ENCODE data around the gene KLHL13. TPM values are rescaled to one million over a fixed set of nuclear protein-coding genes. Genes with fewer than 3 reads are reported as not detected.

KLHL13 gene
- total RNA-seq, 1 experiment from 2014 or later: not detected

DNA sequence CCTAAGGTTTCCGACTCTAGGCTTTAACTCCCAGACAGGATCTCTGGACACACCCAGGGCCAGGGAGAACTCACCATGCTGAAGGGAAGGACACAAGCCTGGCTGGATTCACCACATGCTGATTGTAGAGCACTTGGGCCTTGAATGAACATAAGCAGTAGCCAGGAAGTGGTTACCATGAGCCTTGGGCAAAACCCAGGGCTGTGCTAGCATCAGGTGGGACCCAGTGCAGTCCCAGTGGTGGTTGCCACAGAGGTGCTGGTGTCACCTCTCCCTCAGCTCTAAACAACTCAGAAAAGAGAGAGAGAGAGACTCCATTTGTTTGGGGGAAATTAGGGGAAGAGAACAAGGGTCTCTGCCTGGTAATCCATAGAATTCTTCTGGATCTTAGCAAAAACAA lies 77.0 kb downstream of the KLHL13 start:
- BruUV-seq (replicated peaks): no TSS peak
- H3K4me1 ChIP-seq (replicated peaks; ENCODE audit: insufficient read depth): no peaks in the 10 kb centered on the region
- DNase-seq: no peak
- ChIA-PET CTCF (no interaction called here), POLR2A (ENCODE audit: unreplicated experiment) (no interaction called here)
- no peak overlapping the region for H3K4me3 ChIP-seq
- TF ChIP-seq, protein P1, sequence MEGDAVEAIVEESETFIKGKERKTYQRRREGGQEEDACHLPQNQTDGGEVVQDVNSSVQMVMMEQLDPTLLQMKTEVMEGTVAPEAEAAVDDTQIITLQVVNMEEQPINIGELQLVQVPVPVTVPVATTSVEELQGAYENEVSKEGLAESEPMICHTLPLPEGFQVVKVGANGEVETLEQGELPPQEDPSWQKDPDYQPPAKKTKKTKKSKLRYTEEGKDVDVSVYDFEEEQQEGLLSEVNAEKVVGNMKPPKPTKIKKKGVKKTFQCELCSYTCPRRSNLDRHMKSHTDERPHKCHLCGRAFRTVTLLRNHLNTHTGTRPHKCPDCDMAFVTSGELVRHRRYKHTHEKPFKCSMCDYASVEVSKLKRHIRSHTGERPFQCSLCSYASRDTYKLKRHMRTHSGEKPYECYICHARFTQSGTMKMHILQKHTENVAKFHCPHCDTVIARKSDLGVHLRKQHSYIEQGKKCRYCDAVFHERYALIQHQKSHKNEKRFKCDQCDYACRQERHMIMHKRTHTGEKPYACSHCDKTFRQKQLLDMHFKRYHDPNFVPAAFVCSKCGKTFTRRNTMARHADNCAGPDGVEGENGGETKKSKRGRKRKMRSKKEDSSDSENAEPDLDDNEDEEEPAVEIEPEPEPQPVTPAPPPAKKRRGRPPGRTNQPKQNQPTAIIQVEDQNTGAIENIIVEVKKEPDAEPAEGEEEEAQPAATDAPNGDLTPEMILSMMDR (conservative IDR thresholded peaks at IDR 0.05): no peak
- no peak for TF ChIP-seq EZH2 (IDR thresholded peaks at IDR 0.05; ENCODE audit: low read depth)
- intact Hi-C loops (cut with micrococcal nuclease; ENCODE audit: unreplicated experiment): no loop called here
- H3K9me3 ChIP-seq (ENCODE audit: insufficient read depth, low read depth): no peaks in the 10 kb centered on the region
- H3K79me2 ChIP-seq (ENCODE audit: low read depth): no peaks in the 10 kb centered on the region
- H3K27me3 ChIP-seq (ENCODE audit: insufficient read depth, low read depth): no peaks in the 10 kb centered on the region
- no peak overlapping the region for H2AFZ ChIP-seq
- no peaks in the 10 kb centered on the region for H3K9me2 ChIP-seq (ENCODE audit: insufficient read depth)
- no peak overlapping the region for H3K4me2 ChIP-seq
- no peak overlapping the region for H3K27ac ChIP-seq
- H3K36me3 ChIP-seq (ENCODE audit: low read depth): no peaks in the 10 kb centered on the region
- no peaks in the 10 kb centered on the region for H4K20me1 ChIP-seq (ENCODE audit: insufficient read depth)
- no peaks in the 10 kb centered on the region for H3F3A ChIP-seq (ENCODE audit: insufficient read depth, low read depth)

DNA sequence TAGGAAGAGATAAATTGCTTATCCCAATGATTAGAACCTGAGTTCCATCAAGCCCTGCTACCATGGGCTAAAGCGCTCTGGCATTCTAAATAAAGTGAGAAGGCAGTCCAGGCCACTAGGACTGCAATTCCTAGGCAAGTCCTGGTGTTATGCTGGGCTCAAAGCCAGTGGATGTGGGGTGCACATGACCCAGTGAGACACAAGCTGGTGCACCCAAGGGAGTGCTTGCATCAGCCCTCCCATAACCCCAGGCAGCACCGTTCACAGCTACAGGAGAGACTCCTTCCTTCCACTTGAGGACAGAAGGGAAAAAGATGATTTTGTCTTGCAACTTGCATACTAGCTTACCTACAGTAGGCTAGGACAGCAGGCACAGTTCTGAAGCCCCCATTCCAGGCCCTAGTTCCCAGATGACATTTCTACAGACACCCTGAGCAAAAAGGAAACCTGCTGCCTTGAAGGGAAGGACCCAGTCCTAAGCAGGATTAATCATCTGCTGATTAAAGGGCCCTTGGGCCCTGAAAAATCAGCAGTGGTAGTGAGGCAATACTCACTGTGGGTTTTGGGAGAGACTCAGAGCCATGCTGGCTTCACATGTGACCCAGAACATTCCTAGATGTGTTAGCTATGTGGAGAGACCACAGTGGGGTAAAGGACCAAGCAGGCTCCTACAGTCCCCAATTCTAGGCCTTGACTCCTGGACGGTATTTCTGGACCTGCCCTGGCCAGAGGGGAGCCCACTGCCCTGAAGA lies 77.8 kb downstream of the KLHL13 start:
- no peak for DNase-seq
- Histone ChIP-seq H3K36me3 (ENCODE audit: low read depth) (no peaks in the 10 kb centered on the region), H3K79me2 (ENCODE audit: low read depth) (no peaks in the 10 kb centered on the region), H3K27ac (no peak overlapping the region), H3F3A (ENCODE audit: insufficient read depth, low read depth) (no peaks in the 10 kb centered on the region), H3K9me2 (ENCODE audit: insufficient read depth) (no peaks in the 10 kb centered on the region), H3K4me2 (no peak overlapping the region), H3K9me3 (ENCODE audit: insufficient read depth, low read depth) (no peaks in the 10 kb centered on the region), H3K4me1 (replicated peaks; ENCODE audit: insufficient read depth) (no peaks in the 10 kb centered on the region), H2AFZ (no peak overlapping the region), H4K20me1 (ENCODE audit: insufficient read depth) (no peaks in the 10 kb centered on the region), H3K27me3 (ENCODE audit: insufficient read depth, low read depth) (no peaks in the 10 kb centered on the region), H3K4me3 (no peak overlapping the region)
- BruUV-seq (replicated peaks): no TSS peak
- TF ChIP-seq, protein P1 (conservative IDR thresholded peaks at IDR 0.05): no peak
- no peak for TF ChIP-seq EZH2 (IDR thresholded peaks at IDR 0.05; ENCODE audit: low read depth)
- CTCF ChIA-PET: no interaction called here
- POLR2A ChIA-PET (ENCODE audit: unreplicated experiment): no interaction called here
- intact Hi-C loops (cut with micrococcal nuclease; ENCODE audit: unreplicated experiment): no loop called here

DNA sequence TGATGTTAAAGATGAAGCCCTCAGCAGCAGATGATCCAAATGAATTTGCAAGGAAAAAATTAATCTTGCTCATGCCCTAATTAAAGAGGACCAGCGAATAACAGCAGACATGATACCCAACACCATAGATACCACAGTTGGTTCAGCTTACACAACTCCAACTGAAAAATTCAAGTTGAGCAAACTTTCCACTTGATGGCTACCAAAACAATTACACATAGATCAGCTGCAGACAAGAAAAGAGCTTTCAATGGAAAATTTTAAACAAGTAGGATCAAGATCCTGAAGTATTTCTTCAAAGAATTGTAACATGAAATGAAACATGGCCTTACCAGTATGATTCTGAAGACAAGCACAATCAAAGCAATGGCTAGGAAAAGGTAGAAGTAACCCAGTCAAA lies 90.0 kb downstream of the KLHL13 start:
- Histone ChIP-seq H3F3A (ENCODE audit: insufficient read depth, low read depth) (no peaks in the 10 kb centered on the region), H3K4me1 (replicated peaks; ENCODE audit: insufficient read depth) (no peaks in the 10 kb centered on the region), H3K9me3 (ENCODE audit: insufficient read depth, low read depth) (no peaks in the 10 kb centered on the region), H4K20me1 (ENCODE audit: insufficient read depth) (no peaks in the 10 kb centered on the region), H3K9me2 (ENCODE audit: insufficient read depth) (no peaks in the 10 kb centered on the region), H3K79me2 (ENCODE audit: low read depth) (no peaks in the 10 kb centered on the region), H2AFZ (no peak overlapping the region), H3K27me3 (ENCODE audit: insufficient read depth, low read depth) (no peaks in the 10 kb centered on the region), H3K27ac (no peak overlapping the region), H3K36me3 (ENCODE audit: low read depth) (no peaks in the 10 kb centered on the region), H3K4me3 (no peak overlapping the region), H3K4me2 (no peak overlapping the region)
- CTCF ChIA-PET: no interaction called here
- no peak for DNase-seq
- intact Hi-C loops (cut with micrococcal nuclease; ENCODE audit: unreplicated experiment): no loop called here
- POLR2A ChIA-PET (ENCODE audit: unreplicated experiment): no interaction called here
- no peak for TF ChIP-seq EZH2 (IDR thresholded peaks at IDR 0.05; ENCODE audit: low read depth)
- TF ChIP-seq, protein P1 (conservative IDR thresholded peaks at IDR 0.05): no peak
- BruUV-seq (replicated peaks): no TSS peak
